Testis (tissue), 2 donors: ENCODE results near the gene TAAR5.

Experiments used
- CTCF ChIP-seq, 3 experiments: fragments of 450-650 bp in 2 of 3; fragments of 200-600 bp in 1 of 3; sonication (generic) in 1 of 3; IDR thresholded peaks; one replicate each; pipeline ENCODE4 v1.5.1; 2016 to 2019; ENCODE audit warnings: antibody characterized with exemption in 3 of 3, mild to moderate bottlenecking in 2 of 3, moderate library complexity in 1 of 3
- POLR2A ChIP-seq: fragments of 450-650 bp; IDR thresholded peaks from one replicate; pipeline ENCODE4 v1.6.1; 2017; ENCODE audit warnings: antibody characterized with exemption, mild to moderate bottlenecking, moderate library complexity

GRCh38 chr6:132570221-132570777 lies 19.2 kb downstream of the TAAR5 start, which contains the start of gene TAAR6:
- no peak for TF ChIP-seq CTCF (IDR thresholded peaks at IDR 0.05)
- no peak for TF ChIP-seq POLR2A
